Measurements from ENCODE around the gene FEV.

Gene FEV

GRCh38 chr2:218981390-218981880 is 3.5 kb downstream of the FEV start:
- POLR2A ChIA-PET, result no interaction called here

DNA sequence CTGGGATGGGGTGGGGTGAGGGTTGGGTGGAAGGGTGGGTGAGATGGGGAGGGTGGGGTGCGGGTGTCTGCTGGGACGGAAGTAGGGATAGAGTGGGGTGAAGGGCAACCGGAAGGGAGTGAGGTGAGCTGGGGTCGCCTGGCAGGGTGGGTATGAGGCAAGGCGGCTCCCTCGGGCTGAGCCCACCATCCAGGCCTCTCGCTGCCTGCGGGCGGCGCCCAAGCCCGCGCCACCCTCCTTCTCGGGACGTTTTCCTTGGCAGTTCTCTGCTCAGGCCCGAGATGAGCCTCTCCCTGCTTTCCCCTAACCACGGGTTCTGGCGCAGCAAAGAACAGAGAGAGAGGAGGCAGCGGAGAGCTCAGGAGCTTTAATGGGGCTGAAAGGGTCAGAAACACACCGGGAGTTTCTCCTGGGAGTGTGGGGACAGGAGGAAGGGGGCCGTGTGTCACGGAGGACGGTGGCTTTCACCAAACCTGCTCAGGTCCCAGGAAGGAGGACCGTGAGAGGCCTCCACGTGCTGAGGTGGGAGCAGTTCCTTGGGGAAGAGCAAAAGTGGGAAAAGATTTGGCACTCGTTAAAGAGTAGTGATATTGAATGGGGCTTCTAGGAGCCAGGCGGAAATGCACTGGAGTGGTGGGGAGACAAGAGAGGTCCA is 4.1 kb downstream of the FEV start:
- H3K4me3 ChIP-seq (ENCODE audit: low read depth, low read length), result no peak overlapping the region
- TF ChIP-seq, protein P1, sequence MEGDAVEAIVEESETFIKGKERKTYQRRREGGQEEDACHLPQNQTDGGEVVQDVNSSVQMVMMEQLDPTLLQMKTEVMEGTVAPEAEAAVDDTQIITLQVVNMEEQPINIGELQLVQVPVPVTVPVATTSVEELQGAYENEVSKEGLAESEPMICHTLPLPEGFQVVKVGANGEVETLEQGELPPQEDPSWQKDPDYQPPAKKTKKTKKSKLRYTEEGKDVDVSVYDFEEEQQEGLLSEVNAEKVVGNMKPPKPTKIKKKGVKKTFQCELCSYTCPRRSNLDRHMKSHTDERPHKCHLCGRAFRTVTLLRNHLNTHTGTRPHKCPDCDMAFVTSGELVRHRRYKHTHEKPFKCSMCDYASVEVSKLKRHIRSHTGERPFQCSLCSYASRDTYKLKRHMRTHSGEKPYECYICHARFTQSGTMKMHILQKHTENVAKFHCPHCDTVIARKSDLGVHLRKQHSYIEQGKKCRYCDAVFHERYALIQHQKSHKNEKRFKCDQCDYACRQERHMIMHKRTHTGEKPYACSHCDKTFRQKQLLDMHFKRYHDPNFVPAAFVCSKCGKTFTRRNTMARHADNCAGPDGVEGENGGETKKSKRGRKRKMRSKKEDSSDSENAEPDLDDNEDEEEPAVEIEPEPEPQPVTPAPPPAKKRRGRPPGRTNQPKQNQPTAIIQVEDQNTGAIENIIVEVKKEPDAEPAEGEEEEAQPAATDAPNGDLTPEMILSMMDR (IDR thresholded peaks at IDR 0.05; ENCODE audit: insufficient read depth, low read length, missing control alignments), result no peak
- no peak for DNase-seq (ENCODE audit: low read depth, low spot score)
- CTCF ChIA-PET, result interaction anchor here (0.6 to 12.7 kb wide), 43 partner anchors 11 to 195 kb away, joined by 3 to 227 read pairs (median 5); partner anchors contain the start of genes CDK5R2, CRYBA2 and NHEJ1
- POLR2A ChIA-PET, result no interaction called here

More at GRCh38 chr2:218981390-218981880, 3.5 kb downstream of the FEV start:
- CTCF ChIA-PET, result interaction anchor here (0.8 to 12.7 kb wide), 17 partner anchors 8 to 174 kb away, joined by 3 to 227 read pairs (median 9); partner anchors contain the start of genes CDK5R2 and CRYBA2
- no peak overlapping the region for H3K4me3 ChIP-seq (ENCODE audit: low read depth, low read length)
- TF ChIP-seq, protein P1 (IDR thresholded peaks at IDR 0.05; ENCODE audit: insufficient read depth, low read length, missing control alignments), result no peak
- DNase-seq (ENCODE audit: low read depth, low spot score), result no peak

DNA sequence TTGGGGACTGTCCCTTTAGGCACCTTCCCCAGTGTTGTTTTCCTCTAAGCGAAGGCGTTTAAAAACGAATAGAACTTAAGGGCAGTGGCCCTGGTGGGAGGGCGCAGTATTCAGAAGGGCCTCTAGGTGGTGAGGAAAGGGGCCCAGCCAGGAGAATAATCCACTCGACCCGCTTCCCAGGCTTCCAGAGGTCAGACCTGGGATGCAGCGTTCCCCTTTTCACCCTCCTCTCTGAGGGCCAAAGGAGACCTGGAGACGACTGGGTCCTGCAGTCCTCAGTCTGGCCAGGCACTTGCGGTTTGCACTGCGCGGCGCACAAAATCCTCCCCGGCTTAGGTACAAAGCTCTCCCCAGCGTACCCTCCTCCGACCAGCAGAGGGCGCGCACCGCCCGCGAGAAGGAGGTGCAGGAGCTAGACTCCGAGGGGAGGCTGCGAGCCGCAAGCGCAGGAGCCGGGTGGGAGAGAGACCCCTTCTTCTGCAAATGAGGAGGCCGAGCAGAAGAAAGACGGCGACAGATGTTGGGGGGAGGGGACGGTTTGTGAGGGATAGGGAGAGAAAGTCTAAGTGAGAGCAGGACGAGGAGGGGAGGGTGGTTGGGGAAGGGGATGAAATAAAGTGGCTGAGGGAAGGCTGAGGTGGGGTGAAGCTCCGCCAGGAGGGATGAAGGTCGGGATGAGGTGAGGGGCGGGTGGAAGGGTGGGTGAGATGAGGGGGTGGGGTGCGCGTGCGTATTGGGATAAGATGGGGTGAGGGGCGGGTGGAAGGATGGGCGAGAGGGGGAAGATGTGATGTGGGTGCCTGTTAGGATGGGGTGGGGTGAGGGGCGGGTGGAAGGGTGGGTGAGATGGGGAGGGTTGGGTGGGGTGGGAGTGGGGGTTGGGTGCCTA is 4.9 kb downstream of the FEV start:
- CTCF ChIA-PET, result interaction anchor here (0.5 to 12.7 kb wide), 50 partner anchors 10 to 196 kb away, joined by 3 to 227 read pairs (median 4); partner anchors contain the start of genes CDK5R2, CRYBA2 and NHEJ1
- TF ChIP-seq, protein P1 (IDR thresholded peaks at IDR 0.05; ENCODE audit: insufficient read depth, low read length, missing control alignments), result peak; percentile 93
- DNase-seq (ENCODE audit: low read depth, low spot score), result no peak
- peak overlapping the region; percentile 45 for H3K4me3 ChIP-seq (ENCODE audit: low read depth, low read length)
- POLR2A ChIA-PET, result no interaction called here

- TF ChIP-seq, protein P1 (IDR thresholded peaks at IDR 0.05; ENCODE audit: insufficient read depth, low read length, missing control alignments), result no peak
- ChIA-PET CTCF (interaction anchor here (0.9 to 12.7 kb wide), 8 partner anchors 7 to 184 kb away, joined by 3 to 227 read pairs (median 3); partner anchors contain the start of genes CRYBA2 and FEV), POLR2A (no interaction called here)
- H3K4me3 ChIP-seq (ENCODE audit: low read depth, low read length), result no peak overlapping the region
- DNase-seq (ENCODE audit: low read depth, low spot score), result no peak
Measured at GRCh38 chr2:218975060-218975777, 9.8 kb downstream of the FEV start.

DNA sequence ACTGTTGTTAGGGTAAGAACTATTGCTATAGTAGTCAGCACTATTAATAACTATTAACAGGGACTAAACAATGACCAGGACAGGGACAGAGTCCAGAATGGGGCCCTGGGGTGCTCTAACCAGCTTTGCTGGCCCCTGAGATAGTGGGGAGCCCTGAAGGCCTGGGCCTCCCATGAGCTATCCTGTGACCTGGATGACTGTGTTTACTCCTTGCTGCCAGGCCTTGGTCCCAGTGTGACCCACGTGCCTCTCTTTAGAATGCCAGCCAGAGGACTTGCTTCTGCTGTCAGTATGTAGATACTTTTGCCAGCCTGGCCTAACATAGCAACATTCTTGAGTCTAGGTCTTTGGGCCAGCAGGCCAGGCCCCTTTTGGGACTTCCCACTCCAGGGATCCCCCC is 14.1 kb downstream of the FEV start:
- TF ChIP-seq, protein P1 (IDR thresholded peaks at IDR 0.05; ENCODE audit: insufficient read depth, low read length, missing control alignments), result no peak
- CTCF ChIA-PET, result interaction anchor here (1.5 to 2.2 kb wide), 2 partner anchors 9 to 24 kb away, joined by 4 to 9 read pairs; no protein-coding TSS in a partner anchor
- DNase-seq (ENCODE audit: low read depth, low spot score), result no peak
- POLR2A ChIA-PET, result no interaction called here
- H3K4me3 ChIP-seq (ENCODE audit: low read depth, low read length), result no peak overlapping the region

Data from AG04449 (cell line).